Limb (tissue), 2 donors: Measurements from ENCODE around the gene BPIFB2.

Experiments
- DNase-seq, 2 donors: peaks; one replicate each; pipeline ENCODE4 v3.0.0-alpha.2; 2016; ENCODE audit errors: extremely low spot score in 2 of 2

BPIFB2 gene

GRCh38 chr20:33005908-33006775, 1.4 kb upstream of the BPIFB2 start:
- no peak for DNase-seq

GRCh38 chr20:33006776-33007375, 628 bp upstream of the BPIFB2 start:
- no peak for DNase-seq

DNA sequence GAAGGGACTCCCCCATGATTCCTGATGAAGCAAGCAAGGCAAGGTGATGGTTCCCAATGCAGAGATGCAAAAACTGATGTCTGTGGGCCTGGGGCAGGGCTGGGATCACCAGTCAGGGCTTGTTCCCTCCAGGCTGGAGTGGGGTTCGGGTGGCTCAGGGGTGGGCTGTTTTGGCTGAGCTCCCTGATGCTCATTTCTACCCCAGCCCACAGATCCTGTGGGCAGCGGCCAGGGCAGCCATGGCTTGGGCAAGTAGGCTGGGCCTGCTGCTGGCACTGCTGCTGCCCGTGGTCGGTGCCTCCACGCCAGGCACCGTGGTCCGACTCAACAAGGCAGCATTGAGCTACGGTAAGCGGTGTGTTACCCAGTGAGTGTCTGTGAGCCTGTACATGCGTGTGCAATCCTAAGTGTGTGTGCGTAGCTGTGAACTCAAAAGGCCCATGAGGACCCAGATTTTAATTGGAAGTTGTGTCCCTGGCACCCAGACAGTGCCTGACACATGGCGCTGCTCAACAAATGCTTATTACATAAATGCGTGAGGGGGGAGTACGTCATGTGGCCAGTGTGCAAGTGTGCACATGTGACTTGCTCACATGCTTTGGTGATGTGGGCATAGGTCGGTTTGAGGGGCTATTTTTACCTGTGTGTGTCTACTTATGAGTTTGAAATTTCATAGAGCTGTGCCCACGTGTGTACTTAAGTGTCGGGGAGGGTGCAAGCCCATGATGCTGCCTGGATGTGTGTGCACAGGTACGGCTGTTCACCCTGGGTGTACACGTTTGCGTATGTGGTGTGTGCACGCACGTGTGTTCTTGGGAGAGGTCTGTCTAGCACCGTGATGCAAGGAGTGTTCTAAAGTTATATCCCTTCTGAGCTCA, 1.1 kb downstream of the BPIFB2 start:
- DNase-seq = no peak

DNA sequence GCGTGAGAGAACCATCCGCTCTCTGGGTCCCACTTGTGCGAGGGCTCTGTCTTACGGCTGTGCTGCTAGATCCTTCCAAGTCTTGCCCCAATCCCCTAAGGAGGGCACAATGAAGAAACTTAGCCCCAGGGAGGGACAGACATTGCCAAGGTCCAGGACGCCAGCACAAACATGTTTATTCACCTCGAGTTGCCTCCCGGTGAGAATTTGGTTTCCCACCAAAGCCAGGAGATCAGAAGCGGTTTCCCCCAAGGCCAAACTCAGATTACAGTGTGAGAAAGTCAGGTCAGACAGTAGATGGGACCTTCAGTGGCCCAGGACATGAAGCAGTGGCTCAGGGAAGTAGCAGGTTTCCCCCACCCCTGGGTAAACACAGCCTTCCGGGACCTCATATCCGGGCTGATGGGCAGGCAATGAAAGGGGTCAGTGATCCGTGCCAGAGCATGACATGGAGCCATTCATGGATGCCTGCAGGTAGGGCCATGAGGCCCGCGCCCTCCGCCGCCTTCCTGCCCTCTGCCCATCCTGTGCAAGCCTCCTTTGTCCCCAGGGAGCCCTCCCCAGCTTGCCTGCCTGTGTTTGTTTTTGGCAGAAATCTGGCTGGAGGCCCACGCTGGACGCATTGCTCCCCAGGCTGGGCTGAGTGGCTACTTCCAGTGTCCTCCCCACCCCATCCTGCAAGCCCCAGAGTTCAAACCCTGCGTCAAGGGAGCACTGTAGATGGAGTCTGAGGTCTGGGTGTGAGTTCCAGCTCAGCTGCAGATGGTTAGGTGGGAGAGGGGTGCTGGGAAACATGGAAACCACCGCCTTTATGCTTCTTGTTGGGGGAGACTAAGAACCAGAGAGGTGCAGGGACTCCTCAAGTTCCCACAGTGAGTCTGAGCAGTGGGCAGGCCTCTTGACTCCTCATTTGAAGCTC, 2.0 kb downstream of the BPIFB2 start:
- no peak for DNase-seq

DNA sequence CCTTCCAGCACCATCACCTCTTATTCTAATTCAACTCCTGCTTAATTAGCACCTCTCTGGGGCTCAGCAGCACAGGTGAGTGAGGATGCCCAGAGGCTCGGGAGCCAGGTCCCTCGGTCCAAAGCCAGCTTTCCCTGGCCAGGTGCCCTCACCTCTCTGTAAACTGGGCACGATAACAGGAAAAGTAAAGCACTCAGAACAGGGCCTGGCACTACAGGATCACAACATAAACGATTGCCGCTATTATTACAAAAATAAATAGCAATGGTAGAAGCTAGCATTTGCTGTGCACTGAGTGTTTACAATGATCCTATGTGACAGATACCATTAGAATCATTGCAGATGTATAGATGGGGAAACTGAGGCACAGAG, 2.6 kb downstream of the BPIFB2 start:
- no peak for DNase-seq

DNA sequence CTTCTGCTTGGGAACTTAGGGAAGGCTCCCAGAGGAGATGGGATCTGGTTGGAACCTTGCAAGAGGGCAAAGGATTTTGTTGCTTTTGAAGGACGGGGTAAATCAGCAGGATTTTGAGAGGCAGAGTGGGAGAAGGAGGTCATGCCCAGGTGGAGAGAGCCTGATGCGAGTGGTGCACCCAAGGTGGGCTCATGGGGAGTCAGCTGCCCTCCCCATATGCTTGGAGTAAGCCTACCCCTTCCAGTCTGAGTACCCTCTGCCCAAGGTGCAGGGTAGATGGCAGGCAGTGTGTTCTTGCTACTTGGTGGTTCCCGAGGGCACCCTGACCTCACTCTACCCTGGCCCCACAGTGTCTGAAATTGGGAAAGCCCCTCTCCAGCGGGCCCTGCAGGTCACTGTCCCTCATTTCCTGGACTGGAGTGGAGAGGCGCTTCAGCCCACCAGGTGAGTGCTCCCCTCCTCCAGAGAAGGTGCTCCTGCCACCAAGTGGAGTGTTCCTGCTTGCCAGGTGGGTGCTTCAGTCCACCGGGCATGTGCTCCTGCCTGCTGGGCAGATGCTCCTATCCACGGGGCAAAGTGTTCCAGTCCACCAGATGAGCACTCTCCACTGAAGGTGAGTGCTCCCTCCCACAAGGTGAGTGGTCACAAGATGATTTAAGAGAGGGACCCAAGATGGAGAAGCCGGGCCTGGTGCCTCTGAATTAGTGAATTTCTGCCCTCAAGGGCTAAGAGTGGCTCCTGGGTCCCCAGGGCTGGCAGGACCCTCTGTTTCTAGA, 3.4 kb downstream of the BPIFB2 start:
- no peak for DNase-seq

DNA sequence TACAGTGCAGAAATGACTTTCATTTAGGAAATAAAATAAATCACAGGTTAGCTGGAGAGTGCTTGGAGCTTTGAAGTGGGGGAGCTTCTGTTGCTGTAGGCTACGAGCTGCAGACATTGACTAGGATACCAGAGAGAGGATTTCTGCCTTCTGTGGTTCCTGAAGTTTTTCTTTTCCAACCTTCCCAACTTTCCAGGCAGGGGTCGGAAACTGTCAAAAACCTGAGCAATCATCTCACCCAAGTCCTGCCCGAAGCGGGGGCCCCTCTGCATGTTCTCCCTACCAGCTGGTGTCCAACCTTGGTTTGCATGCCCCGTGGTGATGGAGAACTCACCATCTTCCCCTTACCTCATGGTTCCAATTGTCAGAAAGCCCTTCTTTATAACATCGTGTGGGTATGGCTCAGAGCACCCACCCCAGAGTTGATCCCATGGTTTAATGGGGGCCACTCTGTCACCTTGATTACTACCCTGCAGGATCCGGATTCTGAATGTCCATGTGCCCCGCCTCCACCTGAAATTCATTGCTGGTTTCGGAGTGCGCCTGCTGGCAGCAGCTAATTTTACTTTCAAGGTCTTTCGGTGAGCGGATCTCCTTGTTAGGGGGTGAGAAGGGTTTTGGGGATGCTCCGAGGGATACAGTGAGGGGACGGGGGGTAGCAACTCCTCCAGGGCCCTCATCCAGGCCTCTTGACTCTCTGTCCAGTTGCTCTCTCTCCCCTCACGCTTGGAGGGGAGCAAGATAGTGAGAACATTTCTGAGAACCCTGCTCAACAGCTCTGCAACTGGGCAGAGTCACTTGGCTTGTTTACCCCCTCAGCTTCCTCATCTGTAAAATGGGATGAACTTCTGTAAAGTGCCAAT, 5.1 kb downstream of the BPIFB2 start:
- DNase-seq = no peak

- no peak for DNase-seq
Observed at GRCh38 chr20:33013701-33014326, 6.3 kb downstream of the BPIFB2 start.

GRCh38 chr20:33014336-33015113, 7.0 kb downstream of the BPIFB2 start:
- DNase-seq = no peak

GRCh38 chr20:33015114-33015484, 7.6 kb downstream of the BPIFB2 start:
- no peak for DNase-seq

- no peak for DNase-seq
Observed at GRCh38 chr20:33015700-33016580, 8.4 kb downstream of the BPIFB2 start.

- DNase-seq = no peak
Observed at GRCh38 chr20:33016581-33017109, 9.1 kb downstream of the BPIFB2 start.

DNA sequence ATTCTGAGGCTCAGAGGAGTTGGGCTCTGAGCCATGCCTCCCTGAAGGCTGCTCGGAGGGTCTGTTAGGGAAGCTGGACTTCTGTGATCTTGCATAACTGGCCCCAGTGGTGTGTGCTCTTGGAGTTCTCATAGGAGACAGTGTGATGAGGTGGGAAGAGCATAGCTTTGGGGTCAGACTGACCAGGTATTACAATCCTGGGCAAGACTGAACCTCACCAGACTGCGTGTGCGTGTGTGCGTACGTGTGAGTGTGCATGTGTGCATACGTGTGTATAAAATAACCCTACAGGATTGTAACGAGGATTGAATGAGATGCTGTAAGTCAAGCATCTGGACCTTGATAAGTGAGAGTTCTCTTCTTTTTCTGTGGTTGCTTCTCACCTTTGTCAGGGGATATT, 10.0 kb downstream of the BPIFB2 start:
- DNase-seq = no peak

DNA sequence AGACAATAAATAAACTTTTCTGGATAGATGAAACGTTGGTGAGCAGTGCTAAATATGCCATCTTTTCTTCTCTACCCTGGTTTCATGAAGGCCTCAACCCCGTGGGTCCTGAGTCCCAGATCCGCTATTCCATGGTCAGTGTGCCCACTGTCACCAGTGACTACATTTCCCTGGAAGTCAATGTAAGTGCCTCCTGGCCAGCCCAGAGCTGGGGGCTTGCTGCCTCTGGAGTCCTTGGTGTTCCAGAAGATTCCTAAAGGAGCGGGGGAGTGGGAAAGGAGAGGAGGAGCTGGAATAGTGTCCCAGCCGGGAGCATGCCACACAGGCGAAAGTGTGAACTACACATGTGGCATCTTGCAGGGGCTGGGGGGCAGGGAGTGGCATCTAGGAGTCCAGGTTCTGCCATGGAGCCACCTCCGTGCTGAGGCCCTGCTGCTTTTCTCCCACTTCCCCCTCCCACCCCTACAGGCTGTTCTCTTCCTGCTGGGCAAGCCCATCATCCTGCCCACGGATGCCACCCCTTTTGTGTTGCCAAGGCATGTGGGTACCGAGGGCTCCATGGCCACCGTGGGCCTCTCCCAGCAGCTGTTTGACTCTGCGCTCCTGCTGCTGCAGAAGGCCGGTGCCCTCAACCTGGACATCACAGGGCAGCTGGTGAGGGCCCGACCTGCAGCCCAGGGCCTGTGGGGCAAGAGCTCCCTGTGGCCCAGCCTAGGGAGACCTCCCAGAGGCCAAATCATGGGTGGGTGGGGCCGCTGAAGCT, 10.8 kb downstream of the BPIFB2 start:
- no peak for DNase-seq

DNA sequence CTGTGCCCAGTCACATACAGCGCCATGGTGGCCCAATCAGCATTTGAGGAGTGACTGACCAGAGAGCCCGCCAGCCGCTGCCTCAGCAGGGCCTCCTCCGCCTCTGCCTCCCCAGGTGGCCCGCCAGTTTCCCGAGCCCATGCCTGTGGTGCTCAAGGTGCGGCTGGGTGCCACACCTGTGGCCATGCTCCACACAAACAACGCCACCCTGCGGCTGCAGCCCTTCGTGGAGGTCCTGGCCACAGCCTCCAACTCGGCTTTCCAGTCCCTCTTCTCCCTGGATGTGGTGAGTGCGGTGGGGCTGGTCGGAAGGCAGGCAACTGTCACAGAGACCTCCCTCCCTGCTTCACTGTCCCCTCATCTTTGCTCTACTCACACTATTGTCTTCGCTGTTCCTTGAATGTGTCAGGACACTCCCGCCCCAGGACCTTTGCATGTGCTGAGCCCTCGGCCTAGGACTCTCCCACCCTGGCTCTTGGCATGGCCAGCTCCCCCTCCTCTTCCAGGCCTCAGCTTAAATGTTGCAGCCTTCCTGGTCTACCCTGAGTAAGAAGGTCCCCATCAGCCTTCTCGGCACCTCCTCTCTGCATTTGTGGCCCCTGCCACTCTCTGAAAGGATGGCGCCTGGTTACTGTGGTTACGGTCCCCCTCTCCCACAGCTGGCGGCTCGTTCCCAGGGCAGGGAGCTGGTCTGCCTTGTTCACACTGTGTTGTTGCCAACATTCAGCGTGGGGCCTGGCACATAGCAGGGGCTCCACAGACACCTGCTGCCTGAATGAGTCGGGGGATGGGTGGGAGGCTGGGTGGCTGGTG, 12.2 kb downstream of the BPIFB2 start:
- no peak for DNase-seq
